ENCODE results near the gene RIMBP2.

- TF ChIP-seq CTCF (IDR thresholded peaks at IDR 0.05), result no peak
- no peak for TF ChIP-seq POLR2A (IDR thresholded peaks at IDR 0.05)
These were observed 344.8 kb downstream of the RIMBP2 start for GRCh38 chr12:130371296-130371695.
